ENCODE results near the gene USP17L17. TPM values are rescaled to one million over a fixed set of nuclear protein-coding genes. Genes with fewer than 3 reads are reported as not detected.
"Not testable (repeated sequence)": the region's sequence is repeated elsewhere in the genome, so short reads cannot be mapped to it uniquely, and the experiment has no call there.

Gene USP17L17
- total RNA-seq, result not detected

GRCh38 chr4:9243579-9243978, at the start of gene USP17L17:
Gene USP17L17, plus strand, starts transcription at chr4:9243879. Its CDS starts 0 bp downstream, at chr4:9243879.
- not testable (repeated sequence) for ATAC-seq

- not testable (repeated sequence) for ATAC-seq
Observed at GRCh38 chr4:9210357-9210756, 33.3 kb upstream of the USP17L17 start, which contains the start of gene USP17L10. Gene USP17L10, plus strand, starts transcription at chr4:9210657. Its CDS starts 0 bp downstream, at chr4:9210657.

GRCh38 chr4:9214701-9215100, 29.0 kb upstream of the USP17L17 start:
- not testable (repeated sequence) for ATAC-seq

GRCh38 chr4:9215105-9215504, 28.6 kb upstream of the USP17L17 start, which contains the start of gene USP17L11:
Gene USP17L11, plus strand, starts transcription at chr4:9215405. Its CDS starts 0 bp downstream, at chr4:9215405.
- ATAC-seq, result not testable (repeated sequence)

GRCh38 chr4:9219852-9220251, 23.8 kb upstream of the USP17L17 start, which contains the start of gene USP17L12:
Gene USP17L12, plus strand, starts transcription at chr4:9220152. Its CDS starts 0 bp downstream, at chr4:9220152.
- ATAC-seq, result not testable (repeated sequence)

GRCh38 chr4:9224596-9224995, 19.1 kb upstream of the USP17L17 start, which contains the start of gene USP17L13:
Gene USP17L13, plus strand, starts transcription at chr4:9224896. Its CDS starts 0 bp downstream, at chr4:9224896.
- not testable (repeated sequence) for ATAC-seq

- not testable (repeated sequence) for ATAC-seq
Observed at GRCh38 chr4:9230249-9230648, 13.4 kb upstream of the USP17L17 start.

GRCh38 chr4:9234085-9234484, 9.6 kb upstream of the USP17L17 start, which contains the start of gene USP17L15:
Gene USP17L15, plus strand, starts transcription at chr4:9234385. Its CDS starts 0 bp downstream, at chr4:9234385.
- ATAC-seq, result not testable (repeated sequence)

- not testable (repeated sequence) for ATAC-seq
Observed at GRCh38 chr4:9238461-9238860, 5.2 kb upstream of the USP17L17 start.

GRCh38 chr4:9247953-9248680, 4.4 kb downstream of the USP17L17 start, which contains the start of gene USP17L18:
Gene USP17L18, plus strand, starts transcription at chr4:9248630. Its CDS starts 0 bp downstream, at chr4:9248630.
- ATAC-seq, result not testable (repeated sequence)

- not testable (repeated sequence) for ATAC-seq
Observed at GRCh38 chr4:9253078-9253477, 9.4 kb downstream of the USP17L17 start, which contains the start of gene USP17L19. Gene USP17L19, plus strand, starts transcription at chr4:9253378. Its CDS starts 0 bp downstream, at chr4:9253378.

- not testable (repeated sequence) for ATAC-seq
Observed at GRCh38 chr4:9257824-9258223, 14.1 kb downstream of the USP17L17 start, which contains the start of gene USP17L20. Gene USP17L20, plus strand, starts transcription at chr4:9258124. Its CDS starts 0 bp downstream, at chr4:9258124.

GRCh38 chr4:9262572-9262971, 18.9 kb downstream of the USP17L17 start, which contains the start of gene USP17L21:
Gene USP17L21, plus strand, starts transcription at chr4:9262872. Its CDS starts 0 bp downstream, at chr4:9262872.
- not testable (repeated sequence) for ATAC-seq

GRCh38 chr4:9267319-9267718, 23.6 kb downstream of the USP17L17 start, which contains the start of gene USP17L22:
Gene USP17L22, plus strand, starts transcription at chr4:9267619. Its CDS starts 0 bp downstream, at chr4:9267619.
- not testable (repeated sequence) for ATAC-seq

GRCh38 chr4:9271719-9272118, 28.0 kb downstream of the USP17L17 start:
- ATAC-seq, result not testable (repeated sequence)

Other genes starting within 250 kb of the USP17L17 start
- gene FAM90A26, start 73.5 kb upstream of the USP17L17 start, total RNA-seq, result not detected
- not detected for gene USP17L10, start 33.2 kb upstream of the USP17L17 start, total RNA-seq
- not detected for gene USP17L11, start 28.5 kb upstream of the USP17L17 start, total RNA-seq
- not detected for gene USP17L12, start 23.7 kb upstream of the USP17L17 start, total RNA-seq
- gene USP17L13, start 19.0 kb upstream of the USP17L17 start, total RNA-seq, result not detected
- gene USP17L15, start 9.5 kb upstream of the USP17L17 start, total RNA-seq, result not detected
- gene USP17L18, start 4.8 kb downstream of the USP17L17 start, total RNA-seq, result not detected
- not detected for gene USP17L19, start 9.5 kb downstream of the USP17L17 start, total RNA-seq
- gene USP17L20, start 14.2 kb downstream of the USP17L17 start, total RNA-seq, result not detected
- not detected for gene USP17L21, start 19.0 kb downstream of the USP17L17 start, total RNA-seq
- gene USP17L22, start 23.7 kb downstream of the USP17L17 start, total RNA-seq, result not detected
- gene USP17L24, start 81.3 kb downstream of the USP17L17 start, total RNA-seq, result not detected
- not detected for gene USP17L25, start 86.0 kb downstream of the USP17L17 start, total RNA-seq
- not detected for gene USP17L26, start 90.8 kb downstream of the USP17L17 start, total RNA-seq
- not detected for gene USP17L5, start 95.5 kb downstream of the USP17L17 start, total RNA-seq
- not detected for gene USP17L27, start 100.3 kb downstream of the USP17L17 start, total RNA-seq
- gene USP17L28, start 105.0 kb downstream of the USP17L17 start, total RNA-seq, result not detected
- gene USP17L29, start 109.8 kb downstream of the USP17L17 start, total RNA-seq, result not detected
- not detected for gene USP17L30, start 119.2 kb downstream of the USP17L17 start, total RNA-seq
- not detected for gene DEFB131A, start 200.5 kb downstream of the USP17L17 start, total RNA-seq